Measurements from ENCODE around the gene PLCL2. TPM values are rescaled to one million over a fixed set of nuclear protein-coding genes. Genes with fewer than 3 reads are reported as not detected.

Gene PLCL2
- total RNA-seq, 1 experiment from 2014 or later: 0.92 TPM

DNA sequence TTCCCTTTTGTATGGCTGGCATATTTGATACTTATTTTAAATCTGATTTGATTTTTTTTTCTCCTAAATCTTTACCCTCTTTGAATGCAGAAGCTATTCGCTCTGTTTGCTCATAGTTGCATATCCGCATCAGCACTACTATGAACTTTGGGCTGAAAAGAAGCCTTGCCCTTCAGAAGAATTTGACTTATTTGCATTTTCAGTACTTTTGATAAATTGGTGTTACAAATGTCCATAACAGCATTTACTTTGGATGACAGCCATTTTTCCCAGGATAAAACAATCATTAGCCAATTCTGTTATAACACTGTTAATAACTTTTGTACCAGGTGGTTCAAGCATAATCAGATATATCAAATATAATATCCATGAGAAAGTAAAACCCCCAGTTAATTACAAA lies 129.5 kb downstream of the PLCL2 start:
- Histone ChIP-seq H3K27ac (ENCODE audit: low read depth, low read length, poor library complexity, severe bottlenecking) (no peak overlapping the region), H3K36me3 (ENCODE audit: insufficient read depth, low read length, poor library complexity, severe bottlenecking) (no peaks in the 10 kb centered on the region), H3K27me3 (replicated peaks; ENCODE audit: insufficient read depth, low read depth, low read length, poor library complexity) (no peaks in the 10 kb centered on the region), H3K4me1 (ENCODE audit: insufficient read depth, low read length, poor library complexity, severe bottlenecking) (no peaks in the 10 kb centered on the region), H3K9me3 (ENCODE audit: low read depth, low read length, poor library complexity, severe bottlenecking) (no peaks in the 10 kb centered on the region), H3K4me3 (ENCODE audit: low read depth, low read length, poor library complexity, severe bottlenecking) (no peak overlapping the region)
- no peak for DNase-seq (ENCODE audit: low spot score)
- intact Hi-C loops (cut with micrococcal nuclease; ENCODE audit: unreplicated experiment): no loop called here
- CTCF ChIA-PET: no interaction called here
- TF ChIP-seq, protein P1, sequence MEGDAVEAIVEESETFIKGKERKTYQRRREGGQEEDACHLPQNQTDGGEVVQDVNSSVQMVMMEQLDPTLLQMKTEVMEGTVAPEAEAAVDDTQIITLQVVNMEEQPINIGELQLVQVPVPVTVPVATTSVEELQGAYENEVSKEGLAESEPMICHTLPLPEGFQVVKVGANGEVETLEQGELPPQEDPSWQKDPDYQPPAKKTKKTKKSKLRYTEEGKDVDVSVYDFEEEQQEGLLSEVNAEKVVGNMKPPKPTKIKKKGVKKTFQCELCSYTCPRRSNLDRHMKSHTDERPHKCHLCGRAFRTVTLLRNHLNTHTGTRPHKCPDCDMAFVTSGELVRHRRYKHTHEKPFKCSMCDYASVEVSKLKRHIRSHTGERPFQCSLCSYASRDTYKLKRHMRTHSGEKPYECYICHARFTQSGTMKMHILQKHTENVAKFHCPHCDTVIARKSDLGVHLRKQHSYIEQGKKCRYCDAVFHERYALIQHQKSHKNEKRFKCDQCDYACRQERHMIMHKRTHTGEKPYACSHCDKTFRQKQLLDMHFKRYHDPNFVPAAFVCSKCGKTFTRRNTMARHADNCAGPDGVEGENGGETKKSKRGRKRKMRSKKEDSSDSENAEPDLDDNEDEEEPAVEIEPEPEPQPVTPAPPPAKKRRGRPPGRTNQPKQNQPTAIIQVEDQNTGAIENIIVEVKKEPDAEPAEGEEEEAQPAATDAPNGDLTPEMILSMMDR (conservative IDR thresholded peaks at IDR 0.05; ENCODE audit: low read depth, low read length): no peak
- TF ChIP-seq EZH2 (IDR thresholded peaks at IDR 0.05; ENCODE audit: borderline replicate concordance, low read depth, low read length, poor library complexity, severe bottlenecking): no peak
- POLR2A ChIA-PET (ENCODE audit: low non-redundant PET): no interaction called here
- no TSS peak for BruUV-seq (replicated peaks)

GRCh38 chr3:17014709-17015108 lies 130.0 kb downstream of the PLCL2 start:
- no peak overlapping the region for H3K27ac ChIP-seq (ENCODE audit: low read depth, low read length, poor library complexity, severe bottlenecking)
- ChIA-PET CTCF (no interaction called here), POLR2A (ENCODE audit: low non-redundant PET) (no interaction called here)
- no peak overlapping the region for H3K4me3 ChIP-seq (ENCODE audit: low read depth, low read length, poor library complexity, severe bottlenecking)
- H3K27me3 ChIP-seq (replicated peaks; ENCODE audit: insufficient read depth, low read depth, low read length, poor library complexity): no peaks in the 10 kb centered on the region
- no peaks in the 10 kb centered on the region for H3K36me3 ChIP-seq (ENCODE audit: insufficient read depth, low read length, poor library complexity, severe bottlenecking)
- no TSS peak for BruUV-seq (replicated peaks)
- no peaks in the 10 kb centered on the region for H3K9me3 ChIP-seq (ENCODE audit: low read depth, low read length, poor library complexity, severe bottlenecking)
- intact Hi-C loops (cut with micrococcal nuclease; ENCODE audit: unreplicated experiment): no loop called here
- TF ChIP-seq EZH2 (IDR thresholded peaks at IDR 0.05; ENCODE audit: borderline replicate concordance, low read depth, low read length, poor library complexity, severe bottlenecking): no peak
- TF ChIP-seq, protein P1 (conservative IDR thresholded peaks at IDR 0.05; ENCODE audit: low read depth, low read length): no peak
- H3K4me1 ChIP-seq (ENCODE audit: insufficient read depth, low read length, poor library complexity, severe bottlenecking): no peaks in the 10 kb centered on the region
- DNase-seq (ENCODE audit: low spot score): no peak

DNA sequence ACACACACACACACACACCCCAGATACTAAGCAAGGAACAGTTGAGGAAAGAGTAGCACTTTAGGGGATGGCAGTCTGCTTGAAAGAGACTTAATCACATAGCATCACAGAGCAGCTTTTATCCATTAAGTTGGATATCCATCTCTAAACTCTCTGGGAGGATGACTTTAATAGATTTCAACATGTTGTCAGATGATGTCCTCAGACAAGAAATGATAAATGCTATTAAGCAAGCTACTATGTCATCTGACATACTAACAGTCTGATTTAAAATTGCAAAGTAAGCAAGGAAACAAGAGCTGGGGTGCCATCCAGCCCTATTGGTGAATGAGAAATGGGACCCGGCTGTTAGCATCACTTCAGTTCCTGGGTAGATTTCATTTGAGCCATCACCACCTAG lies 136.9 kb downstream of the PLCL2 start:
- no peak overlapping the region for H3K27ac ChIP-seq (ENCODE audit: low read depth, low read length, poor library complexity, severe bottlenecking)
- no peaks in the 10 kb centered on the region for H3K36me3 ChIP-seq (ENCODE audit: insufficient read depth, low read length, poor library complexity, severe bottlenecking)
- intact Hi-C loops (cut with micrococcal nuclease; ENCODE audit: unreplicated experiment): no loop called here
- DNase-seq (ENCODE audit: low spot score): no peak
- no peaks in the 10 kb centered on the region for H3K4me1 ChIP-seq (ENCODE audit: insufficient read depth, low read length, poor library complexity, severe bottlenecking)
- ChIA-PET POLR2A (ENCODE audit: low non-redundant PET) (no interaction called here), CTCF (no interaction called here)
- no peak overlapping the region for H3K4me3 ChIP-seq (ENCODE audit: low read depth, low read length, poor library complexity, severe bottlenecking)
- H3K27me3 ChIP-seq (replicated peaks; ENCODE audit: insufficient read depth, low read depth, low read length, poor library complexity): peaks cover 5% of the 10 kb centered on the region
- no peaks in the 10 kb centered on the region for H3K9me3 ChIP-seq (ENCODE audit: low read depth, low read length, poor library complexity, severe bottlenecking)
- no peak for TF ChIP-seq EZH2 (IDR thresholded peaks at IDR 0.05; ENCODE audit: borderline replicate concordance, low read depth, low read length, poor library complexity, severe bottlenecking)
- TF ChIP-seq, protein P1 (conservative IDR thresholded peaks at IDR 0.05; ENCODE audit: low read depth, low read length): no peak
- no TSS peak for BruUV-seq (replicated peaks)
